Right ventricle myocardium superior (tissue), 1 donor: ENCODE results near the gene CEP72. TPM values are rescaled to one million over a fixed set of nuclear protein-coding genes. Genes with fewer than 3 reads are reported as not detected.

ENCODE experiments used
- total RNA-seq: library from RNA; stranded (reverse); fragmentation: NEBNext Ultra II Directional; extraction: Animal tissue kit (Norgen Biotek cat#: 25700); gene quantifications from one replicate; pipeline ENCODE4 v1.2.1, GENCODE V29; 2021
- donor health status: DM: no; HTN: yes; CAD: no; lungs with severe emphysema.

Gene CEP72
- total RNA-seq, 1 donor from 2014 or later: 1.7 TPM

Other genes with a start within 250 kb of the CEP72 start
- gene EXOC3, start 169.2 kb upstream of the CEP72 start, total RNA-seq: 46.4 TPM
- 0.91 TPM for gene SLC9A3, start 87.9 kb upstream of the CEP72 start, total RNA-seq
- gene TPPP, start 81.0 kb downstream of the CEP72 start, total RNA-seq: 39.7 TPM
- gene ZDHHC11B, start 172.4 kb downstream of the CEP72 start, total RNA-seq: 18.8 TPM
- 55.6 TPM for gene ZDHHC11, start 238.6 kb downstream of the CEP72 start, total RNA-seq